ENCODE results near the gene CALY.

Gene CALY

GRCh38 chr10:133309100-133309719, 27.5 kb downstream of the CALY start:
- Histone ChIP-seq H3K36me3 (peaks cover 13% of the 10 kb centered on the region), H3K9me3 (no peaks in the 10 kb centered on the region), H3K4me3 (ENCODE audit: low read depth in 1 of 2, low read length in 1 of 2) (peak overlapping the region; percentile 89 to 92), H3K27ac (peak overlapping the region; percentile 99), H3K27me3 (no peaks in the 10 kb centered on the region), H3K4me1 (ENCODE audit: control insufficient read depth in 1 of 2, insufficient read depth in 1 of 2, low read depth in 1 of 2, low read length in 1 of 2) (peaks cover 16 to 31% of the 10 kb centered on the region in 2 experiments)
- no peak for TF ChIP-seq CTCF (IDR thresholded peaks at IDR 0.05)

GRCh38 chr10:133308421-133309099, 28.1 kb downstream of the CALY start, which contains the start of the genes TUBGCP2 and ZNF511:
Gene TUBGCP2, minus strand, starts transcription at chr10:133308872. Its CDS starts 5,931 bp downstream, at chr10:133302941.
Gene ZNF511, plus strand, starts transcription at chr10:133308914. Its CDS starts 30 bp downstream, at chr10:133308944.
- peak; percentile 52 for TF ChIP-seq CTCF (IDR thresholded peaks at IDR 0.05)
- H3K27me3 ChIP-seq, result no peaks in the 10 kb centered on the region
- H3K36me3 ChIP-seq, result peaks cover 13% of the 10 kb centered on the region

GRCh38 chr10:133307776-133308420, 28.8 kb downstream of the CALY start:
- H3K4me3 ChIP-seq (ENCODE audit: low read depth in 1 of 2, low read length in 1 of 2), result peak overlapping the region; percentile 89 to 92

More at GRCh38 chr10:133308421-133309099, 28.1 kb downstream of the CALY start, which contains the start of the genes TUBGCP2 and ZNF511:
- peaks cover 13 to 29% of the 10 kb centered on the region in 2 experiments for H3K4me1 ChIP-seq (ENCODE audit: control insufficient read depth in 1 of 2, insufficient read depth in 1 of 2, low read depth in 1 of 2, low read length in 1 of 2)
- peak within 1 kb of the TSS; percentile 99 for H3K27ac ChIP-seq
- no peaks in the 10 kb centered on the region for H3K9me3 ChIP-seq
- peak within 1 kb of the TSS; percentile 89 to 92 for H3K4me3 ChIP-seq (ENCODE audit: low read depth in 1 of 2, low read length in 1 of 2)

GRCh38 chr10:133306941-133307379, 29.7 kb downstream of the CALY start:
- peaks cover 13 to 29% of the 10 kb centered on the region in 2 experiments for H3K4me1 ChIP-seq (ENCODE audit: control insufficient read depth in 1 of 2, insufficient read depth in 1 of 2, low read depth in 1 of 2, low read length in 1 of 2)
- peak overlapping the region; percentile 99 for H3K27ac ChIP-seq
- no peaks in the 10 kb centered on the region for H3K9me3 ChIP-seq
- H3K27me3 ChIP-seq, result no peaks in the 10 kb centered on the region
- no peak for TF ChIP-seq CTCF (IDR thresholded peaks at IDR 0.05)
- peaks cover 15% of the 10 kb centered on the region for H3K36me3 ChIP-seq
- H3K4me3 ChIP-seq (ENCODE audit: low read depth in 1 of 2, low read length in 1 of 2), result no peak overlapping the region

More at GRCh38 chr10:133307776-133308420, 28.8 kb downstream of the CALY start:
- H3K9me3 ChIP-seq, result no peaks in the 10 kb centered on the region
- peak overlapping the region; percentile 99 for H3K27ac ChIP-seq
- TF ChIP-seq CTCF (IDR thresholded peaks at IDR 0.05), result peak; percentile 65
- peaks cover 13 to 29% of the 10 kb centered on the region in 2 experiments for H3K4me1 ChIP-seq (ENCODE audit: control insufficient read depth in 1 of 2, insufficient read depth in 1 of 2, low read depth in 1 of 2, low read length in 1 of 2)
- peaks cover 13% of the 10 kb centered on the region for H3K36me3 ChIP-seq
- no peaks in the 10 kb centered on the region for H3K27me3 ChIP-seq

- no peak for TF ChIP-seq CTCF (IDR thresholded peaks at IDR 0.05)
- Histone ChIP-seq H3K9me3 (no peaks in the 10 kb centered on the region), H3K27me3 (no peaks in the 10 kb centered on the region), H3K36me3 (peaks cover 15% of the 10 kb centered on the region), H3K4me3 (ENCODE audit: low read depth in 1 of 2, low read length in 1 of 2) (no peak overlapping the region), H3K4me1 (ENCODE audit: control insufficient read depth in 1 of 2, insufficient read depth in 1 of 2, low read depth in 1 of 2, low read length in 1 of 2) (peaks cover 13 to 29% of the 10 kb centered on the region in 2 experiments), H3K27ac (peak overlapping the region; percentile 63)
Observed at GRCh38 chr10:133306097-133306476, 30.6 kb downstream of the CALY start.
